ENCODE results near the gene SMOC1. TPM values are rescaled to one million over a fixed set of nuclear protein-coding genes. Genes with fewer than 3 reads are reported as not detected.

Gene SMOC1
- total RNA-seq, 1 donor = under 0.01 TPM

GRCh38 chr14:69933623-69934275 lies 54.5 kb downstream of the SMOC1 start:
- no peaks in the 10 kb centered on the region for H3K4me1 ChIP-seq (ENCODE audit: insufficient read depth, low read length)
- H3K4me3 ChIP-seq (ENCODE audit: low read length) = no peak overlapping the region
- H3K27me3 ChIP-seq (ENCODE audit: insufficient read depth, low read length) = no peaks in the 10 kb centered on the region
- H3K9me3 ChIP-seq (ENCODE audit: low read depth, low read length) = no peaks in the 10 kb centered on the region

- H3K4me3 ChIP-seq (ENCODE audit: low read length) = no peak overlapping the region
- no peaks in the 10 kb centered on the region for H3K4me1 ChIP-seq (ENCODE audit: insufficient read depth, low read length)
- H3K27me3 ChIP-seq (ENCODE audit: insufficient read depth, low read length) = peaks cover 3% of the 10 kb centered on the region
- H3K9me3 ChIP-seq (ENCODE audit: low read depth, low read length) = no peaks in the 10 kb centered on the region
Measured at GRCh38 chr14:69937367-69938081, 58.3 kb downstream of the SMOC1 start.

GRCh38 chr14:69938751-69939150 lies 59.5 kb downstream of the SMOC1 start:
- no peaks in the 10 kb centered on the region for H3K4me1 ChIP-seq (ENCODE audit: insufficient read depth, low read length)
- H3K27me3 ChIP-seq (ENCODE audit: insufficient read depth, low read length) = peaks cover 3% of the 10 kb centered on the region
- no peak overlapping the region for H3K4me3 ChIP-seq (ENCODE audit: low read length)
- H3K9me3 ChIP-seq (ENCODE audit: low read depth, low read length) = no peaks in the 10 kb centered on the region

- peaks cover 6% of the 10 kb centered on the region for H3K9me3 ChIP-seq (ENCODE audit: low read depth, low read length)
- H3K4me1 ChIP-seq (ENCODE audit: insufficient read depth, low read length) = no peaks in the 10 kb centered on the region
- no peak overlapping the region for H3K4me3 ChIP-seq (ENCODE audit: low read length)
- peaks cover 3% of the 10 kb centered on the region for H3K27me3 ChIP-seq (ENCODE audit: insufficient read depth, low read length)
Measured at GRCh38 chr14:69941768-69942742, 62.8 kb downstream of the SMOC1 start.

- H3K4me1 ChIP-seq (ENCODE audit: insufficient read depth, low read length) = no peaks in the 10 kb centered on the region
- no peak overlapping the region for H3K4me3 ChIP-seq (ENCODE audit: low read length)
- H3K9me3 ChIP-seq (ENCODE audit: low read depth, low read length) = peaks cover 6% of the 10 kb centered on the region
- H3K27me3 ChIP-seq (ENCODE audit: insufficient read depth, low read length) = peaks cover 3% of the 10 kb centered on the region
Measured at GRCh38 chr14:69943084-69943780, 64.0 kb downstream of the SMOC1 start.

- no peaks in the 10 kb centered on the region for H3K4me1 ChIP-seq (ENCODE audit: insufficient read depth, low read length)
- H3K4me3 ChIP-seq (ENCODE audit: low read length) = no peak overlapping the region
- H3K9me3 ChIP-seq (ENCODE audit: low read depth, low read length) = peaks cover 6% of the 10 kb centered on the region
- peaks cover 3% of the 10 kb centered on the region for H3K27me3 ChIP-seq (ENCODE audit: insufficient read depth, low read length)
Measured at GRCh38 chr14:69945347-69945746, 66.1 kb downstream of the SMOC1 start.

GRCh38 chr14:69945912-69946311 lies 66.7 kb downstream of the SMOC1 start:
- H3K9me3 ChIP-seq (ENCODE audit: low read depth, low read length) = peaks cover 6% of the 10 kb centered on the region
- H3K27me3 ChIP-seq (ENCODE audit: insufficient read depth, low read length) = peaks cover 3% of the 10 kb centered on the region
- no peak overlapping the region for H3K4me3 ChIP-seq (ENCODE audit: low read length)
- no peaks in the 10 kb centered on the region for H3K4me1 ChIP-seq (ENCODE audit: insufficient read depth, low read length)

- H3K4me3 ChIP-seq (ENCODE audit: low read length) = no peak overlapping the region
- H3K27me3 ChIP-seq (ENCODE audit: insufficient read depth, low read length) = no peaks in the 10 kb centered on the region
- H3K9me3 ChIP-seq (ENCODE audit: low read depth, low read length) = peaks cover 6% of the 10 kb centered on the region
- H3K4me1 ChIP-seq (ENCODE audit: insufficient read depth, low read length) = no peaks in the 10 kb centered on the region
Measured at GRCh38 chr14:69948351-69948750, 69.1 kb downstream of the SMOC1 start.

- no peak overlapping the region for H3K4me3 ChIP-seq (ENCODE audit: low read length)
- no peaks in the 10 kb centered on the region for H3K9me3 ChIP-seq (ENCODE audit: low read depth, low read length)
- H3K27me3 ChIP-seq (ENCODE audit: insufficient read depth, low read length) = peaks cover 3% of the 10 kb centered on the region
- no peaks in the 10 kb centered on the region for H3K4me1 ChIP-seq (ENCODE audit: insufficient read depth, low read length)
Measured at GRCh38 chr14:69951263-69951662, 72.0 kb downstream of the SMOC1 start.

GRCh38 chr14:69951935-69952334 lies 72.7 kb downstream of the SMOC1 start:
- H3K27me3 ChIP-seq (ENCODE audit: insufficient read depth, low read length) = peaks cover 3% of the 10 kb centered on the region
- H3K9me3 ChIP-seq (ENCODE audit: low read depth, low read length) = no peaks in the 10 kb centered on the region
- no peaks in the 10 kb centered on the region for H3K4me1 ChIP-seq (ENCODE audit: insufficient read depth, low read length)
- no peak overlapping the region for H3K4me3 ChIP-seq (ENCODE audit: low read length)

GRCh38 chr14:69953266-69953915 lies 74.2 kb downstream of the SMOC1 start:
- Histone ChIP-seq H3K27me3 (ENCODE audit: insufficient read depth, low read length) (peaks cover 3% of the 10 kb centered on the region), H3K4me1 (ENCODE audit: insufficient read depth, low read length) (no peaks in the 10 kb centered on the region), H3K4me3 (ENCODE audit: low read length) (no peak overlapping the region), H3K9me3 (ENCODE audit: low read depth, low read length) (no peaks in the 10 kb centered on the region)

- Histone ChIP-seq H3K4me3 (ENCODE audit: low read length) (no peak overlapping the region), H3K9me3 (ENCODE audit: low read depth, low read length) (no peaks in the 10 kb centered on the region), H3K27me3 (ENCODE audit: insufficient read depth, low read length) (peaks cover 3% of the 10 kb centered on the region), H3K4me1 (ENCODE audit: insufficient read depth, low read length) (no peaks in the 10 kb centered on the region)
Measured at GRCh38 chr14:69955855-69956845, 76.9 kb downstream of the SMOC1 start.

- Histone ChIP-seq H3K4me3 (ENCODE audit: low read length) (no peak overlapping the region), H3K27me3 (ENCODE audit: insufficient read depth, low read length) (peaks cover 3% of the 10 kb centered on the region), H3K9me3 (ENCODE audit: low read depth, low read length) (no peaks in the 10 kb centered on the region), H3K4me1 (ENCODE audit: insufficient read depth, low read length) (no peaks in the 10 kb centered on the region)
Measured at GRCh38 chr14:69956970-69957369, 77.8 kb downstream of the SMOC1 start.
